Trophoblast cell (in vitro differentiated cells and primary cell): Measurements from ENCODE around the gene CALCOCO1.

Experiments used
- DNase-seq, 2 donors: peaks; one replicate each; pipeline ENCODE4 v3.0.0-alpha.2; 2016
- H2AFZ ChIP-seq: 2 replicates; pipeline ENCODE4 v1.6.1; 2013; ENCODE audit warnings: low read length, moderate library complexity, mild to moderate bottlenecking; ENCODE audit not compliant: insufficient read depth, poor library complexity
- H2AK5ac ChIP-seq: 2 replicates; pipeline ENCODE4 v1.6.1; 2013; ENCODE audit warnings: mild to moderate bottlenecking, low read length
- H2BK120ac ChIP-seq: 2 replicates; pipeline ENCODE4 v1.6.1; 2013; ENCODE audit warnings: low read length, mild to moderate bottlenecking, moderate library complexity; ENCODE audit not compliant: insufficient read depth, poor library complexity
- H2BK12ac ChIP-seq: 2 replicates; pipeline ENCODE4 v1.6.1; 2013; ENCODE audit warnings: mild to moderate bottlenecking, low read length, moderate library complexity
- H2BK5ac ChIP-seq: 2 replicates; pipeline ENCODE4 v1.6.1; 2013; ENCODE audit warnings: low read length, low read depth, moderate library complexity, mild to moderate bottlenecking; ENCODE audit not compliant: poor library complexity
- H3K14ac ChIP-seq: 2 replicates; pipeline ENCODE4 v1.6.1; 2013; ENCODE audit warnings: mild to moderate bottlenecking, low read length
- H3K18ac ChIP-seq: 2 replicates; pipeline ENCODE4 v1.6.1; 2013; ENCODE audit warnings: mild to moderate bottlenecking, low read length
- H3K23ac ChIP-seq: 2 replicates; pipeline ENCODE4 v1.6.1; 2013; ENCODE audit warnings: low read length
- H3K27ac ChIP-seq: 2 replicates; pipeline ENCODE4 v1.5.1; 2013; ENCODE audit warnings: low read depth, mild to moderate bottlenecking, inconsistent platforms, low read length, moderate library complexity
- H3K27me3 ChIP-seq: 2 replicates; pipeline ENCODE4 v1.6.1; 2013; ENCODE audit warnings: inconsistent platforms, mild to moderate bottlenecking, low read length, moderate library complexity; ENCODE audit not compliant: insufficient read depth
- H3K36me3 ChIP-seq, 2 experiments: 1 replicate in 1 of 2; 2 replicates in 1 of 2; pipeline ENCODE4 v1.6.1; 2013; ENCODE audit warnings: low read length in 2 of 2, mild to moderate bottlenecking in 2 of 2, moderate library complexity in 1 of 2; ENCODE audit not compliant: insufficient read depth in 2 of 2, control insufficient read depth in 1 of 2
- H3K4ac ChIP-seq: 2 replicates; pipeline ENCODE4 v1.6.1; 2013; ENCODE audit warnings: low read depth, mild to moderate bottlenecking, low read length, moderate library complexity
- H3K4me1 ChIP-seq, 2 experiments: 1 replicate in 1 of 2; 2 replicates in 1 of 2; pipeline ENCODE4 v1.6.1; 2013; ENCODE audit warnings: low read length in 2 of 2, mild to moderate bottlenecking in 2 of 2, moderate library complexity in 1 of 2; ENCODE audit not compliant: insufficient read depth in 2 of 2, control insufficient read depth in 1 of 2
- H3K4me2 ChIP-seq: 2 replicates; pipeline ENCODE4 v1.6.1; 2013; ENCODE audit warnings: inconsistent platforms, mild to moderate bottlenecking, low read length, moderate library complexity
- H3K4me3 ChIP-seq: 2 replicates; pipeline ENCODE4 v1.5.1; 2013; ENCODE audit warnings: mild to moderate bottlenecking, low read depth, low read length, inconsistent platforms
- H3K79me1 ChIP-seq: one replicate; pipeline ENCODE4 v1.6.1; 2013; ENCODE audit warnings: low read length
- H3K79me2 ChIP-seq: 2 replicates; pipeline ENCODE4 v1.6.1; 2013; ENCODE audit warnings: low read length, mild to moderate bottlenecking; ENCODE audit not compliant: control insufficient read depth, insufficient read depth, poor library complexity
- H3K9ac ChIP-seq: 2 replicates; pipeline ENCODE4 v1.6.1; 2013; ENCODE audit warnings: mild to moderate bottlenecking, low read length
- H3K9me3 ChIP-seq: 2 replicates; pipeline ENCODE4 v1.6.1; 2013; ENCODE audit warnings: low read depth, mild to moderate bottlenecking, control low read depth, inconsistent platforms, low read length; ENCODE audit not compliant: insufficient read depth
- H4K12ac ChIP-seq: 2 replicates; pipeline ENCODE4 v1.6.1; 2013; ENCODE audit warnings: low read depth, mild to moderate bottlenecking, low read length, moderate library complexity
- H4K8ac ChIP-seq: 2 replicates; pipeline ENCODE4 v1.6.1; 2013; ENCODE audit warnings: low read depth, mild to moderate bottlenecking, low read length, moderate library complexity
- H4K91ac ChIP-seq: one replicate; pipeline ENCODE4 v1.6.1; 2013; ENCODE audit warnings: low read depth, mild to moderate bottlenecking, low read length, moderate library complexity
- WGBS: extraction: QIAGEN DNeasy Blood & Tissue Kit; methylation state at CpG from one replicate; pipeline ENCODE4 v1.1.7; 2013; ENCODE audit warnings: missing lambda C conversion rate; ENCODE audit not compliant: insufficient read length, insufficient coverage; ENCODE audit errors: extremely low coverage; 5-methylcytosine and 5-hydroxymethylcytosine counted together

CALCOCO1 gene

DNA sequence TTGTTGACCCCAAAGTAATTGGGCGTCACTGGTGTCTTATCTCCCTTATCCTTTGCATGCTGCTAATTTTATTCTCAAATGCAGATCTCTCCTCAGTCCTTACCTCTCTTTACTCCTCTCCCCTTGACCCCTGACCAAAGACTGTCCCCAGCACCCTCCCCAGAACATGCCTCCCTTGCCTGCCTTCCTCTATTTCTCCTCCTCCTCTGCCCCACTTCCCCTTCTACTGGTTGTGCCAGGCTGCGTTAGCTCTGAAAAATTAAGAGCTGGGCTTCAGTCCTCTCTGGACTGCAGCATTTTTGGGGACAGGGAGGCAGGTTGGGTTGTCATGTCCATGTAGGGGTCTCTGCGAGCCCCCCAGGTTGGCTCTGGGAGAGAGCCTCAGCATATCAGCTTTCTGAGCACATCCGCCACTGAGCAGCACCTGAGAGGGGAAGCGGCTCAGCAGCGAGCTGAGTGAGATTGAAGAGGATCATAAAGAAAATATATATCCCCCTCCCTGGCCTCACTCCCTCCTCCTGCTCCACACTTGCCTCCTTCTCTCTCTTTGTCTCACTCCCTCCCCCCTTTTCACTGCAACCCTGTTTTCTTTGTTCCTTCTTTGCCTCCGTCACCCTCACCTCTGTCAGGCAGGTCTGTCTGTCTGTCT is 31.0 kb upstream of the CALCOCO1 start:
- no CpG with 5 or more reads among the region's 7 CpGs for WGBS
- Histone ChIP-seq H2AFZ (no peak overlapping the region), H2BK5ac (no peak overlapping the region), H3K14ac (no peak overlapping the region), H3K18ac (no peak overlapping the region), H3K9ac (no peak overlapping the region), H3K4me3 (no peak overlapping the region), H3K9me3 (no peaks in the 10 kb centered on the region), H3K23ac (no peak overlapping the region), H2BK120ac (no peak overlapping the region), H3K27me3 (peaks cover 23% of the 10 kb centered on the region), H4K91ac (no peak overlapping the region), H3K4ac (no peak overlapping the region), H4K12ac (no peak overlapping the region), H3K79me2 (no peaks in the 10 kb centered on the region), H3K79me1 (no peaks in the 10 kb centered on the region), H3K36me3 (no peaks in the 10 kb centered on the region), H3K27ac (no peak overlapping the region), H2BK12ac (no peak overlapping the region), H2AK5ac (no peak overlapping the region), H3K4me1 (no peaks in the 10 kb centered on the region), H4K8ac (no peak overlapping the region), H3K4me2 (no peak overlapping the region)
- DNase-seq: no peak

DNA sequence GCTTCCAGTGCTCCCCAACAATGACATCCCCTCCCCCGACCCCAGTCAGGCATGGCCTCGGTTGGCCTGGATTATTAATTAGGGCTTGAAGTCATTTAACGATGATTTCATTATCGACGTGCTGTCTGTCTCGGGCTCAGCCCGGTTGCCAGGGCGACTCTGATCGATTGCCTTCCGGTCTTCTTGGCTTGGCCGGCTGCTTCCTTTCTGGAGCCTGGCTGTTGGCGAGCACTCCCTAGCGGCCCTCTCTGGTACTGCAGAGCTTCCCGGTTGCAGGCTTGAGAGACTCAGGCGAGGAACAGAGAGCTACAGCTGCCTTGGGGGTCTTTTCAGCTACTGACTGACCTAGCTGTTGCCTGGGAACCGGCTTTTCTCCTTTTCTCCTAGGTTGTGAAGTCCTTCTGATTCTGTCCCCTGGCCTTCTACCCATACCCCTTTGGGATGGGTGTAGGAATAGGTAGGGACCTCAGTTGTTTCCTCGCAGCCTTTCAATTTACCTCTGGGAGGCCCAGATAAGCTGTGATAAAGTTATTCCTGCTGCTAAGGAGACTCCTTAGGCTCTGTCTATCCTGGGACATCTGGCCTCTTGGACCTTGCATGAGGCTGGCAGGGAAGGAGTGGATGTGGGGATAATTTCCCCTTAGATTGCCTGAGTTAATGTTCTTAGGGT is 30.0 kb upstream of the CALCOCO1 start:
- Histone ChIP-seq H4K91ac (no peak overlapping the region), H3K79me1 (no peaks in the 10 kb centered on the region), H3K18ac (no peak overlapping the region), H3K4me2 (peak overlapping the region; percentile 56), H4K8ac (no peak overlapping the region), H2AK5ac (no peak overlapping the region), H2BK120ac (no peak overlapping the region), H3K27ac (no peak overlapping the region), H3K9me3 (peaks cover 2% of the 10 kb centered on the region), H3K79me2 (no peaks in the 10 kb centered on the region), H3K9ac (no peak overlapping the region), H3K23ac (no peak overlapping the region), H3K14ac (no peak overlapping the region), H3K4me1 (no peaks in the 10 kb centered on the region), H3K4me3 (no peak overlapping the region), H3K27me3 (peaks cover 33% of the 10 kb centered on the region), H2AFZ (peak overlapping the region; percentile 52), H2BK12ac (no peak overlapping the region), H2BK5ac (no peak overlapping the region), H3K4ac (no peak overlapping the region), H3K36me3 (no peaks in the 10 kb centered on the region), H4K12ac (no peak overlapping the region)
- no CpG with 5 or more reads among the region's 17 CpGs for WGBS
- DNase-seq: peak; percentile 45 to 72

DNA sequence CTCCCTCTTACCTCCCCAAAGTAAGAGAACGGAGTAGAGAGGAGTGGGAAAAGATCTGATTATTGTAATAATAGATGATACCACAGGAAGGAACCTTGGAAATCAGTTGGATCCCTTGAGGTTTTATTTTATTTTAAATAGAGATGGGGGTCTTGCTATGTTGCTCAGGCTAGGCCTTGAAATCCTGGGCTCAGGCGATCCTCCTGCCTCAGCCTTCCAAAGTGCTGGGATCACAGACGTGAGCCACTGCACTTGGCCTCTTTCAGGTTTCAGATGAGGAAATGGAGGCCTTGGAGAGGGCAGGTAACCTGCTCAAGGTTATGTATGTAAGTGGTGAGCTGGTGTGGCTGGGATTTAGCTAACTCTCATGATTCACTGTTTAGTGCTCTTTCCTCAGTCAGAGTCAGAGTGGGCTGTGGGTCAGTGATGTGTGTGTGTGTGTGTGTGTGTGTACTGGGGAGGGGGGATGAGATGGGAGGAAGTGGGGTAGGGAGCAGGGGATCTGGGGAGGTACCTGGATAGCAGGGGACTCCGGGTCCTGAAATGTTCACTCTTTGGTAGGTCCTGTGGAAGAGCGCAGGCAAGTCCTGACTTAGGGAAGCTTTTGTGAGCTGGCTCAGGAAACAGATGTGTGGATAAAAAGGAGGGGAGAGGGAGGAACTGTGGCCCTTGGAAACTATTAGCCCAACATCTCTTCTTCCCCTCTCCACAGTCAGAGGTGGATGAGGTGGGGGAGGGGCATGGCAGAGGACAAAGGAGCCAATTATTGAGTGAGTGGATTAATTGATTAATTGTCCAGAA is 29.2 kb upstream of the CALCOCO1 start:
- Histone ChIP-seq H2AK5ac (no peak overlapping the region), H3K9me3 (peaks cover 2% of the 10 kb centered on the region), H2AFZ (peak overlapping the region; percentile 52), H4K8ac (no peak overlapping the region), H3K79me2 (no peaks in the 10 kb centered on the region), H3K4ac (no peak overlapping the region), H3K14ac (no peak overlapping the region), H3K27ac (no peak overlapping the region), H4K91ac (no peak overlapping the region), H2BK120ac (no peak overlapping the region), H3K9ac (no peak overlapping the region), H3K79me1 (no peaks in the 10 kb centered on the region), H3K36me3 (no peaks in the 10 kb centered on the region), H2BK12ac (no peak overlapping the region), H3K23ac (no peak overlapping the region), H3K4me3 (no peak overlapping the region), H3K27me3 (peaks cover 40% of the 10 kb centered on the region), H2BK5ac (no peak overlapping the region), H3K4me2 (peak overlapping the region; percentile 56), H4K12ac (no peak overlapping the region), H3K4me1 (peaks cover 2% of the 10 kb centered on the region in 2 experiments), H3K18ac (no peak overlapping the region)
- no peak for DNase-seq
- no CpG with 5 or more reads among the region's 5 CpGs for WGBS

DNA sequence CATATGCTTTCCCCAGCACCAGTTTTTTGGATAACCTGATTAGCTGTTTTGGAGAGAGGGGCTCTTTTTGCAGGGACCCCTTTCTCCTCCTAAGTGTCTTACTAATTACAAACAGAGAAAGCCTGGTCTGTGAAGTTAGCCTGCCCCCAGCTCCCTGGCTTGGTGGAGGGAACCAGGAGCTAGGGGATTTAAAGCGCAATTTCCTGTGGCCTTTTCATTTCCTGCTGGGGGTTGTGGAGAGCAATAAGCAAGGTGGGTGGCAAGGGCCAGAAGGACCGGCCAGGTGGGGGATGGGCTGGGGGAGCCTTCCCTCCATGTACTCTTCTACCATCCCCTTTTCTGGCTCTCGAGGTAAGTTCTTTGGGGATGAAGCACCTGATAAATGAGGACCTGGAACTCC is 28.6 kb upstream of the CALCOCO1 start:
- H3K4me3 ChIP-seq: no peak overlapping the region
- no peak overlapping the region for H3K27ac ChIP-seq
- no peaks in the 10 kb centered on the region for H3K79me2 ChIP-seq
- H2AK5ac ChIP-seq: no peak overlapping the region
- H2BK5ac ChIP-seq: no peak overlapping the region
- no peak overlapping the region for H3K4ac ChIP-seq
- no peaks in the 10 kb centered on the region for H3K79me1 ChIP-seq
- DNase-seq: no peak
- peaks cover 6 to 8% of the 10 kb centered on the region in 2 experiments for H3K4me1 ChIP-seq
- H3K18ac ChIP-seq: no peak overlapping the region
- H2BK120ac ChIP-seq: no peak overlapping the region
- peaks cover 4% of the 10 kb centered on the region for H3K9me3 ChIP-seq
- H4K12ac ChIP-seq: no peak overlapping the region
- H3K27me3 ChIP-seq: peaks cover 46% of the 10 kb centered on the region
- no peak overlapping the region for H2AFZ ChIP-seq
- H4K8ac ChIP-seq: no peak overlapping the region
- no peak overlapping the region for H3K14ac ChIP-seq
- no peak overlapping the region for H4K91ac ChIP-seq
- H3K36me3 ChIP-seq: no peaks in the 10 kb centered on the region
- H3K23ac ChIP-seq: no peak overlapping the region
- no peak overlapping the region for H2BK12ac ChIP-seq
- no CpG with 5 or more reads among the region's 3 CpGs for WGBS
- H3K9ac ChIP-seq: no peak overlapping the region
- no peak overlapping the region for H3K4me2 ChIP-seq
